NB4 (cell line): ENCODE data around the gene GRB10.

Source experiments
- CTCF ChIP-seq: IDR thresholded peaks from one replicate; pipeline ENCODE4 v1.5.1; 2012; ENCODE audit warnings: low read depth, low read length
- MAX ChIP-seq: IDR thresholded peaks from 2 replicates; pipeline ENCODE4 v1.6.1; 2011; ENCODE audit warnings: low read depth, low read length
- POLR2A ChIP-seq: IDR thresholded peaks from 2 replicates; pipeline ENCODE4 v1.6.1; 2011; ENCODE audit warnings: mild to moderate bottlenecking; ENCODE audit not compliant: insufficient read length; ENCODE audit errors: extremely low read depth

- no peak for TF ChIP-seq CTCF
- TF ChIP-seq MAX = no peak
- TF ChIP-seq POLR2A = no peak
Measured at GRCh38 chr7:50626286-50626685, 156.4 kb downstream of the GRB10 start.
